ENCODE results near the gene SORBS2.

The SORBS2 gene

DNA sequence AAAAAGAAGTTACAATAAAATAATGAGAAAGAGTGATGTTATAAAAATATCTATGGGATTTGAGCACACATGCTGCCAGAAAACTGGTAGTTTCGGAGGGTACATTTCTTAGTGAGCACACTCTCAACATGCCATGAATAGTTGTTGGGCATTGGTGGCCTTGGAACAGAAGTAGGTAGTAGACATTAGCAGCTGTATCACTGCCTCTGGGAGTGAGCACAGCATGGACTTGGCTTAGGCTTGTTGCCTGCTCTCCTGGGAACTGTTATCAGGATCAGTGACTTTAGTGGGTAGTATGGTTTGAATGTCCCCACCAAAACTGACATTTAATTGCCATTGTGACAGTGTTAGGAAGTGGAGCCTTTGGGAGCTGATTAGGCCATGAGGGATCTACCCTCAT is 263.4 kb downstream of the SORBS2 start:
- no peak for DNase-seq (ENCODE audit: low spot score)

DNA sequence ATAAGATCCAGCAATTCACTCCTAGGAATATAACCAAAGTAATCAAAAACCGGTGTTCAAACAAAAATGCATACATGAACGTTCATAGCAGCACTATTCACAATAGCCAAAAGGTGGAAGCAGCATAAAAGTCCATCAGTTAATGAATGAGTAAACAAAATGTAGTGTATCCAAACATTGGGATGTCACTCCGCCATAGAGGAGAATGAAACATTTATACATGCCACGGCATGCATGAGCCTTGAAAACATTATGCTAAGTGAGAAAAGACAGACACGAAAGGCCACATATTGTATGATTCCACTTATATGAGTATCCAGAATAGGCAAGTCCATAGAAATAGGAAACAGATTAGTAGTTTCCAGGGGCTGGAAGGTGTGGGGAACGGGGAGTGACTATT is 265.7 kb downstream of the SORBS2 start:
- DNase-seq (ENCODE audit: low spot score): no peak

DNA sequence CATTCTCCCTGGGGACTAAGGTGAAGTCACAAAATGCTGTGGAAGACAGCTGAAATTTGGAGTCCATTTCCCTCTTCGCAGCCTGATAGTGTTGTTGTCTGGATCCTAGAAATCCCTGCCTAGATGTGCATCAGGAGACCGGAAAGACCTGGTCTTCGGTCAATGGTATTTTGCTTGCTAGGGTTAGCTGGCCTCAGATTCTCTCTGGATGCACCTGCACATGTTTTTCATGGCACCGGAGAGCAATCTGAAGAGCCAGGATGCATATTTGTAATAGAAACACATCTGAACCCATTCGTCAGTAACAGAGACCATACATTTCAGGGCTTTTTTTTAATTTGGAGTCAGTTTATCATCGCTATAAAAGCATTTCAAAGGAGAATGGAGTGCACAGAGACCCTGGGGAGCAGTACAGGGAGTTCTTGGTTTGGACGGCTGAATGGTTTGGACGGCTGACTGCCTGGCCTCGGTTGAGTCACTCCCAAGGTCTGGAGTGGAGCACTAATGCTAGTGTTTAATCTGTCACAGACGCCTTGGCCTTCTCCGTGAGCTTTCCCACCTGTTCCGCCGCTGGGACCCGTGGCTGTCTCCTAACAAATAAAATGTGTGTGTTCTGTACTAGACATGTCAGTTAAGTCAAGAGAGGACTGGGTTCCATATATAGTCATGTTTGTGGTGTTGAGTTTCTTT is 269.2 kb downstream of the SORBS2 start:
- no peak for DNase-seq (ENCODE audit: low spot score)

DNA sequence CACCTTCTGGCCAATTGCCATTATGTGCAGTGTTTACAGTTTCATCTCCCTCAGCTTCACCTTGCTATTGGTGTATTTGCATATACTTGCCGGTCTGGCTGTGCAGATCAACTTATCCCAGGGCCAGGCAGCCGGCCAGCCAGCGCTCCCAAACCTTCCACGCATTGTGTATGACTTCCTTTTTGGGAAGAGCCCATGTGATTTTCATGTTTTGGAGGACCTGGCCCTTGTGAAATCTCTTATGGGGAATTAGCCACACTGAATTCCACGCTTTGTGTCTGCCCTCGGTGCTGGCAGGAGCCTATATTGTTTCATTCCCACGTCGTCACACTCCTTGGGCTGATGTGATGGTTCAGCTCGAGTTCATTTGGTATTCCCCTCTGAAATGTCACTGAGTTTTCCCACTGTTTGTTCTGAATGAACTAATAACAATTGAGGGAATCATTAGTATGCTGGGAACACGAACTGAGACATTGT is 270.7 kb downstream of the SORBS2 start:
- no peak for DNase-seq (ENCODE audit: low spot score)

DNA sequence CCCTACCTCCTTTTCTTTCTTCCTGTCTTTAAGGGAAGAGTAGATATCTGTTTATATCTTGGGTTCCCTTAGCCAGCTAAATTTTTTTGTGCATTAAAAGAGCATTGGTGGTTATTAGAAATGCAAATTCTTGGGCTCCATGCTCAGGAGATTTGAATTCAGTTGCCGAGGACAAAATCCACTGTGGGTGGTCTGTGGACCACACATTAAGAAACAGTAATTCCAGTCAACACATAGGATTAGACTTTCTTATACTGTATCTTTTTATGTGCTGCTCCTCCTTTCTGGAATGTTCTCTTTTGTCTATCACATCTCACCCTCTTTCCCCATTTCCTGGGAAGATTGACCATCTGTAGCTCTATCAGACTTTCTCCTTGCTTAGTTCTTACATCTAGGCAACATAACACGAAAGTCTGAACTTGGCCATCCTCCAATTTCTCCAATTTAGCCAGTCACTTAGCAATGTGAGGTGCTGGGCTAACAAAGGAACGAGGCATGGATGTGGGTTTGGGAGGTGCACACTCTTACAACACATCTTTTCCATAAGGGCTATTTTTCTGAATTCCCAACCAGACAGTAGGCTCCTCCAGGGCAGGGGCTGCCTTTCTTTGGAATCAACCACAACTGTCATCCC is 271.4 kb downstream of the SORBS2 start:
- DNase-seq (ENCODE audit: low spot score): no peak

DNA sequence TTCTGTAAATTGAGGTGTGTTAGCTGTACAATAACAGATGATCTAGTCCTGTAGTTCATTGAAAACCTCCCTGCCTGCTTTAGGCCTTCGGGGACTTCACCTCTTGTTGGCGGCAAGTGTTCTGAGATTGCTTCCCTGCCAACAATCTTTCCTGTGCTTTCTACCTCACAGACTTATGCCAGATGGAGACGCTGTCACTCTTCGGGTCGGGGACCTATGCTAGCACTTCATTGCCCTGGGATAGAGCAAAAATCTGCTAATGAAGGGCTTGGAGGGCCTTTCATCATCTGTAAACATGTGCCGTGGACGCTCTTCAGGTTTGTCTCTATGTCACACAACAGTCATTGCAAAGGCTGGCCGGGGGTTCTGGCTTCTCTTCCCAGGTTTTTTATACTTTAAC is 272.0 kb downstream of the SORBS2 start:
- no peak for DNase-seq (ENCODE audit: low spot score)

DNA sequence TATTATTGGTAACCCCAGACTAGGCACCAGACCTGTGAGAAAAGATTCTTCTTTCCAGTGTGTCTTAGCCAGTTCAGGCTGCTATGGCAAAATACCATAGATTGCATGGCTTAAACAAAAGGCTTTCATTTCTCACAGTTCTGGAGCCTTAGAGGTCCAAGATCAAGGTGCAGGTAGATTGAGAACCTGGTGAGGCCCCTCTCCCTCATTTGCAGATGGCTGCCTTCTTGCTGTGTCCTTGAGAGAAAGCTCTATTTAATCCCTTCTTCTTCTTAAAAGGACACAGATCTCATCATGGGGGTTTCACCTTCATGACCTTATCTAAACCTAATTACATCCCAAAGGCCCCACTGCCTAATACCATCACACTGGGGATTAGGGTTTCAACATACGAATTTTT is 273.2 kb downstream of the SORBS2 start:
- no peak for DNase-seq (ENCODE audit: low spot score)

DNA sequence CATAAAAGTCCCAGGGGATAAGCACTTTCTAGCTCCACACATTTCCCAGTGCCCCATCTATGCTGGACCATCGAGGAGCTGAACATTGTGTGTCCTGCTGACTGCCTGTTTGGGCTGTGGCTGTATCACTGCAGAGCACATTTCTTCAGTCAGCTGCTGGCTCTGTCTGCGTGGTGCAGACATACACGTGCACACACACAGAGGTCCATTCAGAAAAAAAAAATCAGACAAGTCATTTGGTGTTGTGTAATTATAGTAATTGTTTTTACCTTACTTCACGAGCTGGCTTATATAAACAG is 275.6 kb downstream of the SORBS2 start:
- no peak for DNase-seq (ENCODE audit: low spot score)

DNA sequence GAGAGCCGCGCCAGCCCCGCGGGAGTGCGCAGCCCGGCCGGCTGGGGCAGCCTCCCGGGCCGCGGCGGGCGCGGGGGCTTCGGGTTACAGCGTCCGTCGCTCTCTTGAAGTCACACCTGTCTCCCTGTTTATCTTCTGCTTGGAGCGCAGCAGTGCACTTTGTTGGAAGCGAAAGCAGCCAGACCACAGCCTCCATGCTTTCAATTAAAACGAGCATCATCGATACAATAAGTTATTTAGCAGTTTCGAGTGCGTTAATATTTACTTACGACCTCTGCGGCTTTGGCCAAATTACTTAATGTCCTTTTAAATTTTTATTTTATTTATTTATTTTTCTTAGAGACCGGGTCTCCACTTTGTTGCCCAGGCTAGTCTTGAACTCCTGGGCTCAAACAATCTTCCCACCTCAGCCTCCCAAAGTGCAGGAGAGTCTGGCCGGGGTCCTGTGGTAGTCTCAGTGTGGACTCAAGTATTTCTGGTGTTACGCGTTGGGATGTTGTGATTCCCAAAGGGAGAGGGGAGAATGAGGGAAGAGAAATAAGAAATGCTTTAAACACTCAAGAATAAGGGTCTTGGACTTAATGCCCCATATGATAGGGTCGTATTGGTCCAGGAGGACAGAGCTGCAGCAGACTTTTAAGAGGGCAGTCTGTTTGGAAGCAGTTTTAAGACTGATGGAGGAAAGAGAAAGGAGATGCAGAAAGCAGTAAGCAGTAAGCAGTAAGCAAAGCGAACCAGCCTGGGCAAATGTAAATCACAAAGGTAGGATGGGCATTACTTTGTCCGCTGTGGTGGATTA is 276.2 kb downstream of the SORBS2 start:
- DNase-seq (ENCODE audit: low spot score): no peak
